ENCODE data around the gene SETD6. TPM values are rescaled to one million over a fixed set of nuclear protein-coding genes. Genes with fewer than 3 reads are reported as not detected.

SETD6 gene, protein sequence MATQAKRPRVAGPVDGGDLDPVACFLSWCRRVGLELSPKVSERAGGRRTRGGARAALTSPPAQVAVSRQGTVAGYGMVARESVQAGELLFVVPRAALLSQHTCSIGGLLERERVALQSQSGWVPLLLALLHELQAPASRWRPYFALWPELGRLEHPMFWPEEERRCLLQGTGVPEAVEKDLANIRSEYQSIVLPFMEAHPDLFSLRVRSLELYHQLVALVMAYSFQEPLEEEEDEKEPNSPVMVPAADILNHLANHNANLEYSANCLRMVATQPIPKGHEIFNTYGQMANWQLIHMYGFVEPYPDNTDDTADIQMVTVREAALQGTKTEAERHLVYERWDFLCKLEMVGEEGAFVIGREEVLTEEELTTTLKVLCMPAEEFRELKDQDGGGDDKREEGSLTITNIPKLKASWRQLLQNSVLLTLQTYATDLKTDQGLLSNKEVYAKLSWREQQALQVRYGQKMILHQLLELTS
- total RNA-seq = 10.5 and 14.2 TPM in 2 replicates

DNA sequence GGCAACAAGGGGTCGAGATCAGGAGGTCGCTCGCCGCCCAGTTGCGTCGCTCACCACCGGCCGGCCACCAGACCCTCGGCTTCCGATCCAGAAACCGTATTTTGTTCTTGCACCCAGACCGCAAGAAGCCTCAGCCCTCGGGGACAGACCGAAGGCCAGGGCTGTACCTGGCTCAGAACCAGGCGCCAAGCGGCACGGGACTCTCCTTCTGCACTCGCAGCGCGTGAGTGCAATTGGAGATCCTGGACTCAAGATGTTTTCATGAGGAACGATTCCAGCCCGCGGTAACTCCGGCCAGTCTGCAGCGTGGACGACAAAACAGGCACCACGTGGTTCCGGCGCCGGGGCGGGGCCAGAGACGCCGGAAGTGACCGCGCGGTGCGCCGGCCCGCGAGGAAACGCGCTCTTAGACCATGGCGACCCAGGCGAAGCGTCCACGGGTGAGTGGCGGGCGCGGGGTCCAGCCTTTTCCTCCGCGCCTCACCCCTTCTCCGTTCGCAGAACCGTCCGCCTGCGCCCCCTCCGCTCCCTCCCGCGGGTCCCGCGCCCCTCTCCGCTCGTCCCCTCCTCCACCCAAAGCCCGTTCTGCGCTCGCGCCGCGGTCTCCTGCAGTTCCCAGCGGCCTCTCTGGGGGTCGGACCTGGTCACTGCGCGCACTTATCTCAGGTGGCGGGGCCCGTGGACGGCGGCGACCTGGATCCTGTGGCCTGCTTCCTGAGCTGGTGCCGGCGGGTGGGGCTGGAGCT is at the start of gene SETD6:
TSS of gene SETD6 (plus strand) at position 393 of the 746 bp plus-strand sequence. CDS start at position 414, 21 bp downstream.

GRCh38 chr16:58499615-58500351 is 15.5 kb upstream of the SETD6 start, which contains the start of gene NDRG4:
Gene NDRG4, plus strand, starts transcription at chr16:58500143. Its CDS starts 106 bp downstream, at chr16:58500249.

Small RNAs within 50 kb of the gene (small RNA-seq; reads per million reads assigned to genes)
- gene RNU6-103P (ENCODE audit: low replicate concordance) (not detected), gene SNORA46 (ENCODE audit: low replicate concordance) (688 reads per million, percentile 99 among the genes with 10 or more reads in this experiment), gene SNORA50A (ENCODE audit: low replicate concordance) (not detected)

Other genes starting within 250 kb of the SETD6 start
- not detected in 2 replicates for gene PRSS54, start 220.5 kb upstream of the SETD6 start, total RNA-seq
- gene GINS3, start 123.0 kb upstream of the SETD6 start, total RNA-seq = 0.66 and 7.6 TPM in 2 replicates
- 1.1 and 5.6 TPM in 2 replicates for gene NDRG4, start 15.4 kb upstream of the SETD6 start, total RNA-seq
- gene CNOT1, start 114.3 kb downstream of the SETD6 start, total RNA-seq = 123 and 156 TPM in 2 replicates
- 37.5 and 53.4 TPM in 2 replicates for gene SLC38A7, start 169.3 kb downstream of the SETD6 start, total RNA-seq
- 45.5 and 66.6 TPM in 2 replicates for gene GOT2, start 218.8 kb downstream of the SETD6 start, total RNA-seq